K562 treated with DMSO at 1 percent for 48 hours (cell line): ENCODE data around the gene DGKD. TPM values are rescaled to one million over a fixed set of nuclear protein-coding genes. Genes with fewer than 3 reads are reported as not detected.

Experiments used
- total RNA-seq: library from RNA; unstranded; fragments of 300-600 nt; gene quantifications from 2 replicates; pipeline ENCODE4 v1.2.3, GENCODE V29; 2022; ENCODE audit warnings: low replicate concordance; ENCODE audit errors: extremely low read depth

DGKD gene
- total RNA-seq: not detected in 2 replicates

GRCh38 chr2:233353769-233354499 is at the start of gene DGKD:
Gene DGKD (plus strand): TSS chr2:233354494. CDS start chr2:233354519, 25 bp downstream.

DNA sequence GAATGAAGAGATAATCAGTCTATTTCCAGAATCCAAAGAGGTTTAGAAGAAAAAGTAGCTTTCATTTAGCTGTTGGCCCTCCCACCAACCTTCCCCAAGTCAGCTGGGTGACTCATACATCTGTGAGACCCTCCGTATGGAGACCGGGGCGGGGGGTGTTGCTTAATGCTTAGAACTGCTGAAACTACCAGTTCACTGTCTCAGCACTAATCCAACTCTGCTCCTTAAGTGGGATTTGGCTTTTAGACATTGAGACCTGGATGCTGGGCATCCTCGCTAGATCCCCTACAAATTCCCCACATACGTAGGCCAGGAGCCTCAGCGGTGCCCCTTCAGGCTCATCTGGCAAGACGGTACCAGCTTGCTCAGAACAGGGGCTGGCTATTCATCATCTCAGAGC is 46.7 kb upstream of the DGKD start, which contains the start of gene SAG:
SAG (plus strand) TSS at position 252 of the 400 bp plus-strand sequence. CDS start 1,374 bp downstream, outside the sequence.

Other genes starting within 250 kb of the DGKD start
- not detected in 2 replicates for gene ATG16L1, start 102.8 kb upstream of the DGKD start, total RNA-seq
- gene SAG, start 46.7 kb upstream of the DGKD start, total RNA-seq: not detected in 2 replicates
- gene USP40, start 212.3 kb downstream of the DGKD start, total RNA-seq: not detected in 2 replicates